Effector memory CD8-positive, alpha-beta T cell (primary cell): ENCODE results near the gene XYLT1.
A peak's percentile ranks its signal among the peaks of the same experiment; 100 is the strongest.

Source experiments
- ATAC-seq: fragments of 150-1000 bp; cut with Tn5 transposase; replicated peaks from 2 replicates; pipeline ENCODE4 v1.10.0; 2021; ENCODE audit warnings: mild to moderate bottlenecking, moderate library complexity
- DNase-seq, 3 experiments: peaks; one replicate each; pipeline ENCODE4 v3.0.0; 2021
- H3K27ac Mint-ChIP-seq, 2 donors: one replicate each; pipeline ENCODE4 v1.8.0; 2022; ENCODE audit warnings: mild to moderate bottlenecking in 2 of 2, mixed read lengths in 2 of 2, moderate library complexity in 2 of 2
- H3K27me3 Mint-ChIP-seq, 2 donors: one replicate each; pipeline ENCODE4 v1.8.0; 2022; ENCODE audit warnings: mixed read lengths in 2 of 2
- H3K36me3 Mint-ChIP-seq: one replicate; pipeline ENCODE4 v1.8.0; 2022; ENCODE audit warnings: mild to moderate bottlenecking, moderate library complexity, mixed read lengths; ENCODE audit not compliant: insufficient read depth
- H3K4me1 Mint-ChIP-seq, 2 donors: one replicate each; pipeline ENCODE4 v1.8.0; 2022; ENCODE audit warnings: low read depth in 2 of 2, mixed read lengths in 2 of 2
- H3K4me3 Mint-ChIP-seq, 2 donors: one replicate each; pipeline ENCODE4 v1.8.0; 2022; ENCODE audit warnings: mild to moderate bottlenecking in 2 of 2, mixed read lengths in 2 of 2, moderate library complexity in 2 of 2
- H3K9me3 Mint-ChIP-seq, 2 donors: one replicate each; pipeline ENCODE4 v1.8.0; 2022; ENCODE audit warnings: mixed read lengths in 2 of 2

Gene XYLT1

DNA sequence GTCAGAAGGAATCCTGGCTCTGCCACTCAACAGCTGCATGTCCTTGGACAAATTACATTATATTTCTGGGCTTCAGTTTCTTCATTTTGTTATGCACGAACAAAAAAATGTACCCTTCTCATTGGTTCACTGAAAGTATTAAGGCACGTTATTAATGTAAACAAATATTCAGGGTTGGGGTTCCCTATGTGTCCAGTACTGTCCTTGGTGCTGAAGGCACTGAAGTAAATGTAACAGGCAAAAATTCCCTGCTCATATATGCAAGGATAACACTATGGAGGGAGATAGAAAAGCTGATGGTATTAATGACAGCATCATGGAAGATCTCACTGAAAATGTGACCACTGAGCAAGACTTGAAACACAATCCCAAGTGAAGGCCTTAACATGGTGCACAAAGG, 386.6 kb downstream of the XYLT1 start:
- H3K36me3 Mint-ChIP-seq, result no peaks in the 10 kb centered on the region
- H3K9me3 Mint-ChIP-seq, result no peaks in the 10 kb centered on the region
- ATAC-seq, result no peak
- H3K27ac Mint-ChIP-seq, result no peak overlapping the region
- H3K4me1 Mint-ChIP-seq, result no peaks in the 10 kb centered on the region
- no peak for DNase-seq
- H3K4me3 Mint-ChIP-seq, result no peak overlapping the region
- no peaks in the 10 kb centered on the region for H3K27me3 Mint-ChIP-seq

DNA sequence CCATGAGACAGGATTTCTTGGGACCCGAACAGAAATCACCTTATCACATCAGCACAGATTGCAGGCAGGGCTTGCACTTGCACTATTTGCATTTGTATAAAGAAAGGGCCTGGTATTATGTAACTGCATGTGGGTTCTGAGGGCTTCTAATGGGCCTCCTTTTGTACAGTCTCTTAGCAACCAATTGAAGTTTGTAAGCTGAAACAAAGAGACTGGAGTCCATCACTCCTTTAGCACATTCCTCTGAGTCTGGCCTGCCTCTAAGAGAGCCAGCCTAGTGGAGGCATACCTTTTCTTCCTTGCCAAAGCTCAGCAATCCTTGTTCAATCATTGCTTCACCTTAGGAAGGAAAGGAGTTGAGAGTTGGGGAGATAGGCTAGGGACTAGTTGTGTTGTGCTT, 387.1 kb downstream of the XYLT1 start:
- no peak for ATAC-seq
- DNase-seq, result no peak
- no peaks in the 10 kb centered on the region for H3K4me1 Mint-ChIP-seq
- no peaks in the 10 kb centered on the region for H3K9me3 Mint-ChIP-seq
- no peak overlapping the region for H3K27ac Mint-ChIP-seq
- H3K27me3 Mint-ChIP-seq, result no peaks in the 10 kb centered on the region
- H3K4me3 Mint-ChIP-seq, result no peak overlapping the region
- H3K36me3 Mint-ChIP-seq, result no peaks in the 10 kb centered on the region

DNA sequence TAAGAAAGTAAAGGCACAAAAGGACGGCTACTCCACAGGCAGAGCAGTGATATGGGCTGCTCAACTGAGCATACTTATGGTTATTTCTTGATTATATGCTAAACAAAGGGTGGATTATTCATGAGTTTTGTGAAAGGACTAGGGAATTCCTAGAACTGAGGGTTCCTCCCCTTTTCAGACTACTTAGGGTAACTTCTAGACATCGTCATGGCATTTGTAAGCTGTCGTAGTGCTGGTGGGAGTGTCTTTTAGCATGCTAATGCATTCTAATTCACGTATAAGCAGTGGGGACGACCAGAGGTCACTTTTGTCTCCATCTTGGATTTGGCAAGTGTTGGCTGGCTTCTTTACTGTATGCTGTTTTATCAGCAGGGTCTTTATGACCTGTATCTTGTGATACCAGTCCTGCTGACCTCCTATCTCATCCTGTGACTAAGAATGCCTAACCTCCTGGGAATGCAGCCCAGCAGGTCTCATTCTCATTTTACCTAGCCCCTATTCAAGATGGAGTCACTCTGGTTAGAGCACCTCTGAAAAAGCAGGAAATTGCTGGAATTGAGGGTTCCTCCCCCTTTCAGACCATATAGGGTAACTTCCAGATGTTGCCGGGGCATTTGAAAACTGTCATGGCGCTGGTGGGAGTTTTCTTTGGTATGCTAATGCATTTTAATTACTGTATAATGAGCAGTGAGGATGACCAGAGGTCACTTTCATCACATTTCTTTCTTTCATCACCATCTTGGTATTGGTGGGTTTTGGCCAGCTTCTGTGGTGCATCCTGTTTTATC, 388.5 kb downstream of the XYLT1 start:
- Mint-ChIP-seq H3K9me3 (no peaks in the 10 kb centered on the region), H3K4me1 (no peaks in the 10 kb centered on the region), H3K36me3 (no peaks in the 10 kb centered on the region), H3K27ac (peak overlapping the region in 1 of 2 donors; percentile 57), H3K4me3 (no peak overlapping the region), H3K27me3 (no peaks in the 10 kb centered on the region)
- DNase-seq, result no peak
- no peak for ATAC-seq

DNA sequence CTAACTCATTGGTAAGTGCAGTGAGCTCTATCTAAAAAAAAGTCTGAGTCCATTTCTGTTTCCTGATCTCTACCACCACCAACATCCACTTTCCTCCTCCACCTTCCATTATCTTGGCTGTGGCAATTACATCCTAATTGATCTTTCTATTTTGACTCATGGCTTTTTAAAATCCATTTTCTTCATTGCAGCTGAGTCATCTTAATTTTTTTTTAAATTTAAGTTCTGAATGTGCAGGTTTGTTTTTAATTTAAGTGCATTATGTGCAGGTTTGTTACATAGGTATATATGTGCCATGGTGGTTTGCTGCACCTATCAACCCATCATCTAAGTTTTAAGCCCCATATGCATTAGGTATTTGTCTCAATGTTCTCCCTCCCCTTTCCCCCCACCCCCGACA, 390.7 kb downstream of the XYLT1 start:
- no peak overlapping the region for H3K27ac Mint-ChIP-seq
- ATAC-seq (no peak), DNase-seq (no peak)
- H3K4me3 Mint-ChIP-seq, result no peak overlapping the region
- H3K27me3 Mint-ChIP-seq, result no peaks in the 10 kb centered on the region
- no peaks in the 10 kb centered on the region for H3K36me3 Mint-ChIP-seq
- no peaks in the 10 kb centered on the region for H3K9me3 Mint-ChIP-seq
- H3K4me1 Mint-ChIP-seq, result no peaks in the 10 kb centered on the region

DNA sequence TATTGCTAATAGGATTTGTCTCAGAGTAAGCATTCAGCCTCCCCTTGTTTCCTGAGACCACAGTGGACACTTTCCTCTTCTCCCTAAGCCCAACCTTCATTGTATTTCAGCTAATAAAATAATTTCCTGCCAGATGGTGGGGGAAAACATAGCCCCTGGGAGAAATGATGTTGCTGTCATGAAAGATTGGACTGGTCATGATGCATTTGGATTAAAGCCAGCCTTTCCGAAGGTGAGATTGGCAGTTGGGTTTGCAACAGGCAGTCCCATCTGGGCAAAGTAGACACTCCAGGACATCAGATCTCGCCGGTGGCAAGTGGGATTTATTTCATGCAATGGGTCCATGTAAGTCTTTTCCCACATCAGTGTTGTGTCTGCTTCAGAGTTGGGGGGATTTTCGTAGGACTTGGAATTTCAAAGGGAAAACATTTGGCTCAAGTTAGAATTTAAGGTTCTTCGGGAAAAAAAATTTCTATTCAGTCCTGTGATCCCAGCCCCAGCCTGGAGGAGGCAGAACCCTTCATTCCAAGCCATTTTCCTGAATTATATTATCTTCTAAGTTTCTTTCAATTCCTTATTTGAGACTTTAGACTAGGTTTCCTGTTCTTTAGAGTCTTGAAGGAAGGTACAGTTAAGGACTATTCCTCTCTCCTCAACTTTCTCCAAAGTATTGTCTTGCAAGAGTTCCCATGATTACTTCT, 391.7 kb downstream of the XYLT1 start:
- Mint-ChIP-seq H3K27ac (no peak overlapping the region), H3K36me3 (no peaks in the 10 kb centered on the region), H3K4me3 (no peak overlapping the region), H3K4me1 (no peaks in the 10 kb centered on the region), H3K9me3 (no peaks in the 10 kb centered on the region), H3K27me3 (no peaks in the 10 kb centered on the region)
- ATAC-seq (no peak), DNase-seq (no peak)

DNA sequence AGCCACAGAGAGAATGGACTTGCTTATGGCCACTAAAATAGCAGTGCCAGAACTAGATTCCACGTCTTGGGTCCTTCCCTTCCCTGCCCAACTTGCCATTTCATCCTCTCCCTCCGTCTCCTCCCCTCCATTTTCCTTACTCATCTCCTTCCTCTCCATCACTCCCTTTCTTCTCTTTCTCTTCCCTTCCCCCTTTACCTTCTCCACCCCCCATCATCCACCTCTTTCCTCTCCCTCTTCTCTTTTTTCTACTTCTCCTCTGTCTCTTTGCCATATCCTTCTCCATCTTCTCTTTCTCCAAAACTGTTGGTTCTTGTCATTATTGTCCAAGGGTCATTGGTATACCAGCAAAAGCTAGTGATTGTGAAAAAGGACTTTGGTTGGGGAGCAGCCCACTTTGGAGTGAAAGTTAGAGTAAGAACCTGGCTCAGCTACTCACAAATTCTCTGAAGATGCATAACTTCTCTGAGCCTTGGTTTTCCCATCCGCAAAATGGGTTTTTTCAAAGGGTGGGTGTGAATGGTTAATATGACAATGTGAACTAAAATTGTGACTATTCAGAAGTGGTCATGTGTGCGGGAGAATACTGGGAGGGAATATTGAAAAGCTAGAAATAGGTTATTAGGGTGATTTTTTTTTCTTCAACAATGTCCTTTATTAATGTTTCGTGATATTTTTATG, 393.8 kb downstream of the XYLT1 start:
- no peaks in the 10 kb centered on the region for H3K9me3 Mint-ChIP-seq
- no peaks in the 10 kb centered on the region for H3K36me3 Mint-ChIP-seq
- peaks cover 0 to 3% of the 10 kb centered on the region in 2 donors for H3K4me1 Mint-ChIP-seq
- no peak overlapping the region for H3K4me3 Mint-ChIP-seq
- ATAC-seq, result no peak
- H3K27ac Mint-ChIP-seq, result no peak overlapping the region
- DNase-seq, result no peak
- H3K27me3 Mint-ChIP-seq, result no peaks in the 10 kb centered on the region

DNA sequence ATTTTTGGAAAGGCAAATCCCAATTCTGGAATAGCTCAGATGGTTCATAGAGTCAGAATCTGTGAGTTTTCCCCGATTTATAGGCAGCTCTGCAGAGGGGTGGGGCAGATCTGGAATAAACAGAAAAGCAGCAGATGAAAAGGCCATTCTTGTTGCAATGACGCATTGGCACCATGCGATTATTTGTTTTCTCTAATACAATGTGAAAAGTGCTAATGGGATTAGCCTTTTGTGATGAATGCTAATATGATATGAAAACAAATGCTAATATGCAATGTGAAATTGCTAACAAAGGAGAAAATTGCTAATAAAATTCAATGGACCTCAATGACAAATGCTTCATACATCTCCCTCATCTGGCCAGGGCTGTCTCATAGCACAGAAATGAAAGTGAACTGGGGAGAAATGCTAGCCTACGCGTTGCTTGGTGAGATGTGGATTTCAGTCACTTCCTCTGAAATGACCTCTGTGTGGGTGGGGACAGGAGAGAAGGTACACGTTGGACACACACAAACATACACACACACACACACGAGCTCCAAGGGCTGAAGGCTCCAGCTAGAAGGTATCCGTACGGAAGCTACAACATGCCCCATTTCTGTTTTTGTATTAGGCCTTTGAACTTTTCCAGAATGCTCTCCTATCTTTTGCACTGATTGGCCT, 394.5 kb downstream of the XYLT1 start:
- no peaks in the 10 kb centered on the region for H3K27me3 Mint-ChIP-seq
- ATAC-seq, result no peak
- DNase-seq, result no peak
- no peak overlapping the region for H3K4me3 Mint-ChIP-seq
- peaks cover 0 to 5% of the 10 kb centered on the region in 2 donors for H3K4me1 Mint-ChIP-seq
- H3K9me3 Mint-ChIP-seq, result no peaks in the 10 kb centered on the region
- no peak overlapping the region for H3K27ac Mint-ChIP-seq
- H3K36me3 Mint-ChIP-seq, result no peaks in the 10 kb centered on the region

DNA sequence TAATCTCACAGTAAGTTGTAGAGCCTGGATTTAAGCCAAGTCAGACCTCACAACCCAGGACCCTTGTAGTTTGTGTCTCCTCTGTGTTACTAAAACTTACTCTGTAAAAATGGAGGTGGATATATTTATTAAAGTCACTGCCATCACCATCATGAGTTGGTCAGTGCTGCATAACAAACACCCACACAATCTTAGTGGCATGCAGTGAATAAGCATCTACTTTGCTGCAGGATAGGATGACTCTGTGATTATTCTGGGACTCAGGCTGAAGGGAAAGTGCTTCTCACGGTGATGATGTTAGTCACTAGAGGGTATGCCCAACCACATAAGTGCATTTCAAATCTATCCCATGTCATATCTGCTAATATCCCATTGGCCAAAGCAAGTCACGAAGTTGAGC, 398.7 kb downstream of the XYLT1 start:
- ATAC-seq (no peak), DNase-seq (no peak)
- peak overlapping the region; percentile 70 to 85 for H3K27ac Mint-ChIP-seq
- peaks cover 7% of the 10 kb centered on the region for H3K36me3 Mint-ChIP-seq
- H3K27me3 Mint-ChIP-seq, result no peaks in the 10 kb centered on the region
- no peaks in the 10 kb centered on the region for H3K9me3 Mint-ChIP-seq
- peak overlapping the region; percentile 6 to 62 for H3K4me3 Mint-ChIP-seq
- peaks cover 7 to 13% of the 10 kb centered on the region in 2 donors for H3K4me1 Mint-ChIP-seq

DNA sequence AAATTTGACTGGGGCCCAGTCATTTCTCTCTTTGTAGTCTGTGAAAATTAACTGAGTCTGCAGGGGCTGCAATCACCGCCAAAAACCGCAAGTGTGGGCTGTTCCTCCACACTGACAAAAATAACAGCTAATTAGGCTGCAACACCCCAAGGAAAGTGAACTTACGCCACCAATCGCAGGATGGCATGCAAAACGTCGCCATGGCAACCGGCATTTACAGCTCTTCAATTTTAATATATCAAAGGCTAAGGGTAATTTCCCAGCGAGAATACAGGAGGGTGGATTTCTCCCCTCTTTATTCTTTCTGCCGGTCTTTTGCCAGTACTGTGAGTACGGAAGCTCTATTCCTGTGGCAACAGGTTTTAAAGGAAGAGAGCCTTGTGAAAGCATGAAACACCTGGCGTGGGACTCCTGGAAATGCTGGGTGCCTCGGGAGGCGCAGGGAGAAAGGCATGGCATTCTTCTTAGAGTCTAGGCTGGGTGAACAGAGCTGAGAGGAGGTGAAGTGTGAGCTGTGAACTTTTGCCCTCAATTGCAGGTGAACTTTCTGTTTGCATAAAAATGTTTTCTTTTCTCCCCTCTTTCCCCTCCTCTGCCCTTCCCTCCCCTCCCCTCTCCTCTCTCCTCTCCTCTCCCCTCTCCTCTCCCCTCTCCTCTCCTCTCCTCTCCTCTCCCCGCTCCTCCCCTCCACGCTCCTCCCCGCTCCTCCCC, 399.7 kb downstream of the XYLT1 start:
- peaks cover 7% of the 10 kb centered on the region for H3K36me3 Mint-ChIP-seq
- ATAC-seq, result peak; percentile 89
- no peaks in the 10 kb centered on the region for H3K9me3 Mint-ChIP-seq
- H3K27me3 Mint-ChIP-seq, result no peaks in the 10 kb centered on the region
- H3K4me3 Mint-ChIP-seq, result peak overlapping the region; percentile 82 to 84
- H3K4me1 Mint-ChIP-seq, result peaks cover 7 to 13% of the 10 kb centered on the region in 2 donors
- peak overlapping the region; percentile 96 to 97 for H3K27ac Mint-ChIP-seq
- peak; percentile 78 to 82 (median 78) for DNase-seq

DNA sequence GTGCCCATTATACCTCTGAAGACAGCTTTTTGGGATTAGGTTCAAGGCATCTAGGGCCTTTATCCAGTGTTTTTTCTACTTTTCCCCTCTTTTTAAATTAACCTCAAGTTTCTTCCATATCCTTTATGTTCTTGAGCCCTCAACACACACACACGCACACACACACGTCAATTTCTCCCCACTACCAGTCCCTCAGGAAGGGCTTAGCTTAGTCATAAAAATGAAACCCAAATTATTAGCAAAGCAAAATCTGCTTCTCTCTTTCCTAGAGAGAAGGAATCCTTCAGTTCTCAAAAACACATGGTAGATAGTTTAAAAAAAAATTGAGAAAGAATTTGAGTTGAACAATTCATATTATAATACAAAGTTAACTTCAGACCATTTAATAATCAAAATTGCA, 401.1 kb downstream of the XYLT1 start:
- no peaks in the 10 kb centered on the region for H3K27me3 Mint-ChIP-seq
- ATAC-seq, result no peak
- peak overlapping the region in 1 of 2 donors; percentile 21 for H3K4me3 Mint-ChIP-seq
- H3K27ac Mint-ChIP-seq, result peak overlapping the region in 1 of 2 donors; percentile 97
- DNase-seq, result no peak
- peaks cover 7% of the 10 kb centered on the region for H3K36me3 Mint-ChIP-seq
- no peaks in the 10 kb centered on the region for H3K9me3 Mint-ChIP-seq
- peaks cover 7 to 13% of the 10 kb centered on the region in 2 donors for H3K4me1 Mint-ChIP-seq

DNA sequence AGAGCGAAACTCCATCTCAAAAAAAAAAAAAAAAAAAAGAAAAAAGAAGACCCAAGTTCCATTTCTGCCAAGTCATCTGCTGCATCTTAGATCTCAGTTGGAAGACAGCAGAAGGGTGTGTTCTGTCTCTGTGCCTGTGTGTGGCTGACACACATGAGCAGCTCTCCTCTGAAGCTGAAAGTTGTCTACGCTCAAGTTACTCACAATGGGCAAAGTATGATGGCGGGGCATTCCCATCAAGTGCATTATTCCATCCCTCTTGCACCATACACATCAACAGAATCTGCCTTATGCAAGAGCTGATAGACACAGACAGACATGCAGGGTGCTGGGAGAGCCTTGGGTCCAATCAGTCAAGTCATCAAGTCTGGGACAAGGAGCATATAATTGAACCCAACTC, 402.2 kb downstream of the XYLT1 start:
- H3K36me3 Mint-ChIP-seq, result peaks cover 7% of the 10 kb centered on the region
- DNase-seq (no peak), ATAC-seq (no peak)
- H3K27ac Mint-ChIP-seq, result no peak overlapping the region
- no peaks in the 10 kb centered on the region for H3K9me3 Mint-ChIP-seq
- H3K27me3 Mint-ChIP-seq, result no peaks in the 10 kb centered on the region
- H3K4me1 Mint-ChIP-seq, result peaks cover 7 to 13% of the 10 kb centered on the region in 2 donors
- no peak overlapping the region for H3K4me3 Mint-ChIP-seq

DNA sequence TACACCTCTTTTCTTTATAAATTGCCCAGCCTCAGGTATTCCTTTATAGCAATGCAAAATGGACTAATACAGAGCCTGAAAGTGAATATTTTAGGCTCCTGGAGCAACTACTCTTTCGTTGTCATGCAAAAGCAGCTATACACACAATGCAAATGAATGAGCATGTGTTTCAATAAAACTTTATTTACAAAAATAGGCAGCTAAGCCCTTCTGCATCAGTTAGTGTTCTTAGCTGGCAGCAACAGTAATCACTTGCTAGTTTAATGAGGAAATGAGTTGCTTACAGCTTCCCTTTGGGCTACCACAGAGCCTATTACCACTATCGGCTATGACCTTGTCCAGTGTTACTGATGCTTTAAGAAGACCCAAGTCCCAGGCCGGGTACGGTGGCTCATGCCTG, 402.9 kb downstream of the XYLT1 start:
- no peak for DNase-seq
- no peaks in the 10 kb centered on the region for H3K27me3 Mint-ChIP-seq
- peaks cover 7 to 13% of the 10 kb centered on the region in 2 donors for H3K4me1 Mint-ChIP-seq
- peak overlapping the region in 1 of 2 donors; percentile 2 for H3K27ac Mint-ChIP-seq
- H3K4me3 Mint-ChIP-seq, result no peak overlapping the region
- H3K9me3 Mint-ChIP-seq, result no peaks in the 10 kb centered on the region
- no peak for ATAC-seq
- H3K36me3 Mint-ChIP-seq, result peaks cover 7% of the 10 kb centered on the region
